ENCODE measurements around the gene ENGASE.

Gene ENGASE

DNA sequence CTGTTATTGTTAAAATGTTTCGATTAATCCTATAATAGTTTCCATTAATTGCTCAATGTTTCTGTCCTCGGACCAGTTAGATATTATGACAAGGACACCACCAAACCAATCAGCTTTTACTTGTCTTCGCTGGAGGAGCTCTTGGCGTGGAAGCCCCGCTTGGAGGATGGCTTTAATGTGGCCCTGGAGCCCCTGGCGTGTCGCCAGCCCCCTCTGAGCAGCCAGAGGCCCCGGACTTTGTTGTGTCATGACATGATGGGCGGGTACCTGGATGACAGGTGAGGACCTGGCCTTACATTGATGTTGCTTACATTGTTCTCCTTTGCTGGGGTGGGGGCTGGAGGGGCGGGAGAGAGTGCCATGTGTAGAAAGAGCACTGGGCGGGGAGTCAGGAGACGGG, 3.0 kb downstream of the ENGASE start:
- Mint-ChIP-seq H3K4me1 (peaks cover 15% of the 10 kb centered on the region), H3K4me3 (no peak overlapping the region), H3K27ac (no peak overlapping the region), H3K36me3 (ENCODE audit: low read depth) (peaks cover 29% of the 10 kb centered on the region), H3K9me3 (no peaks in the 10 kb centered on the region), H3K27me3 (ENCODE audit: low read depth, poor library complexity) (peaks cover 11% of the 10 kb centered on the region)
- TF ChIP-seq CTCF (IDR thresholded peaks at IDR 0.05): no peak
- no peak for DNase-seq

- no peak for DNase-seq
- no peak overlapping the region for H3K4me3 Mint-ChIP-seq
Observed at GRCh38 chr17:79078476-79079190, 4.0 kb downstream of the ENGASE start.

DNA sequence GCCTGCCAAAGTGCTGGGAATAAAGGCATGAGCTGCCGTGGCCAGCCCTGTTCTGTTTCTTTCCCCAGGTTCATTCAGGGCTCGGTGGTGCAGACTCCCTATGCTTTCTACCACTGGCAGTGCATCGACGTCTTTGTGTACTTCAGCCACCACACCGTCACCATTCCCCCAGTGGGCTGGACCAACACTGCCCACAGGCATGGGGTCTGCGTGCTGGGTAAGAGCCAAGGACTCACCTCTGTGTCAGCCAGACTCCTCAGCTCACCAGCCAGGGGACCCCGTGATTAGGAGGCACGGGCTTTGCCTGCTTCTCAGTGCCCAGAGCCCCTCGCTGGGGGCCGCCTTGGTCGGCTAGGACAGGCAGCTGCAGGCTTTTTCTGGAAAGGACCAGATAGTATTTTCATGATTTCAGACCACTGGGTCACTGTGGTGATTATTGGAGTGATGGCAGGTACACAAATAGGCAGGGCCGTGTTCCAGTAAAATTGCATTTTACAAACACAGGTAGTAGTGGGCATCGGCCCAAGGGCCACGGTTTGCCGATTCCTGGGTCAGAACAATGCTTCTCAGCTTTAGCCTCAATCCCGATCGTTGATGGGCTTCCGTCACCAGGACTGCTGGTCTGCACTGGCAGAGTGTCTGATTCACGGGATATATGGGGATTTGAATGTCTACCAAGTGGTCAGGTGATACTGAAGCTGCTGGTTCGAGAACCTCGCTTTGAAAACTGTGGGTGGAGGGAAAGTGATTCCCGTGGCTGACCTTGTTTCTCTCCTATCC, 5.0 kb downstream of the ENGASE start:
- H3K4me3 Mint-ChIP-seq: no peak overlapping the region
- H3K27me3 Mint-ChIP-seq (ENCODE audit: low read depth, poor library complexity): peaks cover 5% of the 10 kb centered on the region
- peaks cover 15% of the 10 kb centered on the region for H3K4me1 Mint-ChIP-seq

More at GRCh38 chr17:79078476-79079190, 4.0 kb downstream of the ENGASE start:
- Mint-ChIP-seq H3K27ac (no peak overlapping the region), H3K36me3 (ENCODE audit: low read depth) (peaks cover 29% of the 10 kb centered on the region), H3K27me3 (ENCODE audit: low read depth, poor library complexity) (peaks cover 5% of the 10 kb centered on the region), H3K4me1 (peaks cover 15% of the 10 kb centered on the region), H3K9me3 (no peaks in the 10 kb centered on the region)
- no peak for TF ChIP-seq CTCF (IDR thresholded peaks at IDR 0.05)

DNA sequence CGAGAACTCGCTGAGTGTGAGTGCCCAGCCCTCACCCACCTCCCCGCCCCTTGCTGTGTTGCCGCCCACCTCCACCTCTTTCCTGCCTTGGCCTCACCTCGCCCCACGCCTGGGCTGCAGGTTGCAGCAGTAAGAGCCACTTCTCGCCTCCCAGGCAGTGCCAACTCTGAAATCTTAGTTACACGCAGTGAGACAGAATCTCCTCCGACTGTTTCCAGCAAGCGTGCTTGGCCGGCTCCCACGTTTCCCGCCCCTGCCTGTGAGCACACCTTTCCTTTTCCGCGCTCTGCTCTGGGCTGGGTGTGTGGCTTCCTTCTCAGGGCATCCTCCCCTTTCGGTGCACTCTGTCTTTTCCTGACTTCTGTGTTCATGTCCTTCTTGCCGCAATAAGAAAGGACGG, 5.7 kb downstream of the ENGASE start:
- Mint-ChIP-seq H3K27me3 (ENCODE audit: low read depth, poor library complexity) (peaks cover 5% of the 10 kb centered on the region), H3K4me1 (peaks cover 13% of the 10 kb centered on the region), H3K36me3 (ENCODE audit: low read depth) (peaks cover 29% of the 10 kb centered on the region), H3K4me3 (no peak overlapping the region), H3K27ac (no peak overlapping the region), H3K9me3 (no peaks in the 10 kb centered on the region)
- no peak for DNase-seq
- TF ChIP-seq CTCF (IDR thresholded peaks at IDR 0.05): no peak

More for the DNA sequence above, 5.0 kb downstream of the ENGASE start:
- Mint-ChIP-seq H3K9me3 (no peaks in the 10 kb centered on the region), H3K27ac (no peak overlapping the region), H3K36me3 (ENCODE audit: low read depth) (peaks cover 29% of the 10 kb centered on the region)
- DNase-seq: no peak
- TF ChIP-seq CTCF (IDR thresholded peaks at IDR 0.05): no peak

DNA sequence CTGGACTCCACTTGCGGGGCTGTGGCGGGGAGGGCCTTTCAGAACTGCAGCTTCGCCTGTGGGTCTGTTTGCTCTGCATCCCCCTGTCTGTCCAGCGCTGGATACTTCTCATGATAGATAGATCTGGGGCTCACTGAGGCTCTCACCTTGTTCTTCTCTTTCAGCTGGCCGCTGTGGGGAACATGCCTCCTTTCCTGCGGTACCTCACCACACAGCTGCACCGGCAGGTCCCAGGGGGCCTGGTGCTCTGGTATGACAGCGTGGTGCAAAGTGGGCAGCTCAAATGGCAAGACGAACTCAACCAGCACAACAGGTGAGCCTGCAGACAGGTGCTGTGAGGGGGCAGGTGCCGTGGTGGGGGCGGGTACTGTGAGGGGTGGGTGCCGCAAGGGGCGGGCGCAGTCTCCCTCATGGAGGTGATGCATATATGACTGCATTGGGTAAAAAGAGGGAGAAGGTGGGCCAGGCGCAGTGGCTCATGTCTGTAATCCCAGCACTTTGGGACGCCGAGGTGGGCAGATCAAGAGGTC, 6.2 kb downstream of the ENGASE start:
- no peak for DNase-seq
- H3K4me3 Mint-ChIP-seq: no peak overlapping the region
- H3K9me3 Mint-ChIP-seq: no peaks in the 10 kb centered on the region
- H3K27me3 Mint-ChIP-seq (ENCODE audit: low read depth, poor library complexity): peaks cover 1% of the 10 kb centered on the region
- peaks cover 8% of the 10 kb centered on the region for H3K4me1 Mint-ChIP-seq
- H3K36me3 Mint-ChIP-seq (ENCODE audit: low read depth): peaks cover 29% of the 10 kb centered on the region
- no peak for TF ChIP-seq CTCF (IDR thresholded peaks at IDR 0.05)
- H3K27ac Mint-ChIP-seq: no peak overlapping the region
